Mucosa of descending colon (tissue), 3 donors: ENCODE results near the gene GPC3. TPM values are rescaled to one million over a fixed set of nuclear protein-coding genes. Genes with fewer than 3 reads are reported as not detected.
"Not testable (repeated sequence)": the region's sequence is repeated elsewhere in the genome, so short reads cannot be mapped to it uniquely, and the experiment has no call there.

Source experiments
- ATAC-seq: fragments of 200-7000 bp; cut with Tn5 transposase; one replicate; pipeline ENCODE4 v1.9.1; 2020; ENCODE audit warnings: mild to moderate bottlenecking, moderate library complexity
- DNase-seq, 3 donors: peaks; one replicate each; pipeline ENCODE4 v3.0.0-alpha.2; 2020
- H3K36me3 ChIP-seq: fragments of 200-600 bp; one replicate; pipeline ENCODE4 v1.8.0; 2021; ENCODE audit warnings: low read depth, mild to moderate bottlenecking
- H3K4me1 ChIP-seq: fragments of 200-600 bp; one replicate; pipeline ENCODE4 v1.8.0; 2021; ENCODE audit warnings: low read depth, mild to moderate bottlenecking
- H3K4me3 ChIP-seq: fragments of 200-600 bp; one replicate; pipeline ENCODE4 v1.8.0; 2021; ENCODE audit warnings: mild to moderate bottlenecking
- H3K9me3 ChIP-seq: fragments of 200-600 bp; one replicate; pipeline ENCODE4 v1.8.0; 2021; ENCODE audit warnings: mild to moderate bottlenecking
- intact Hi-C, 2 donors: fragments of 100-400 bp; cut with DNase I in 1 of 2; cut with micrococcal nuclease in 1 of 2; formaldehyde crosslinking; loops; one replicate each; pipeline versions ENCODE4 v1.11.0 to v1.11.1; 2022; cut with DNase I, micrococcal nuclease
- total RNA-seq, 3 donors: library from RNA; stranded (reverse); fragmentation: NEBNext Ultra II Directional in 2 of 3; extraction: Animal tissue kit (Norgen Biotek cat#: 25700) in 2 of 3; gene quantifications; one replicate each; pipeline versions ENCODE4 v1.2.1 to v1.2.4, GENCODE V29; 2021 to 2023
- TF ChIP-seq, protein P1 (sequence below): fragments of 200-600 bp; IDR thresholded peaks from one replicate; pipeline ENCODE4 v1.8.0; 2022; ENCODE audit warnings: antibody characterized with exemption, mild to moderate bottlenecking
- donor health status: DM: no; HTN: no; CAD: no; lungs with moderate emphysema.
- donor health status: DM: no; HTN: no; CAD: no.
- donor health status: DM: no; HTN: yes; CAD: no.

Gene GPC3
- total RNA-seq, 3 donors from 2014 or later, result 0.55 to 2.8 (median 2.1) TPM

DNA sequence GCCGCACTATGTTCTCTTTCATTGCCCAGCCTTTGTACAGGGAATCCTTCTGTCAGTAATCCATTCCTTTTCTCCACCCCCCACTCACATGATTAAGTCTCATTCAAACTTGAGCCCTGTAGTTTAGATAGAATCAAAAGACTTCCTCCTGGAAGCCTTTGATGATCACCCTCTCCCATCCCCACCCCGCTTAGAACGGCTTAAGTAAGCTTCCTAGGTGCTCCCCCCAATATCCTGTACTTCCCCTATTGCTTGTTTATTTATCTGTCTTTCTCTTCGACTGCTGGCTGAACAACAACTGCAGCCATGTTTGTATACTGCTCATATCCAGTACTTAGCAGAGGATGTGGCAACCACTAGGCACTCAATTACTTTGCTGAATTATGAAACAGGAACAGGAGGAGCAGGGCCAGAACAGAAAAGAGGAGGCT is 38.5 kb upstream of the GPC3 start:
- no peaks in the 10 kb centered on the region for H3K9me3 ChIP-seq
- TF ChIP-seq, protein P1, sequence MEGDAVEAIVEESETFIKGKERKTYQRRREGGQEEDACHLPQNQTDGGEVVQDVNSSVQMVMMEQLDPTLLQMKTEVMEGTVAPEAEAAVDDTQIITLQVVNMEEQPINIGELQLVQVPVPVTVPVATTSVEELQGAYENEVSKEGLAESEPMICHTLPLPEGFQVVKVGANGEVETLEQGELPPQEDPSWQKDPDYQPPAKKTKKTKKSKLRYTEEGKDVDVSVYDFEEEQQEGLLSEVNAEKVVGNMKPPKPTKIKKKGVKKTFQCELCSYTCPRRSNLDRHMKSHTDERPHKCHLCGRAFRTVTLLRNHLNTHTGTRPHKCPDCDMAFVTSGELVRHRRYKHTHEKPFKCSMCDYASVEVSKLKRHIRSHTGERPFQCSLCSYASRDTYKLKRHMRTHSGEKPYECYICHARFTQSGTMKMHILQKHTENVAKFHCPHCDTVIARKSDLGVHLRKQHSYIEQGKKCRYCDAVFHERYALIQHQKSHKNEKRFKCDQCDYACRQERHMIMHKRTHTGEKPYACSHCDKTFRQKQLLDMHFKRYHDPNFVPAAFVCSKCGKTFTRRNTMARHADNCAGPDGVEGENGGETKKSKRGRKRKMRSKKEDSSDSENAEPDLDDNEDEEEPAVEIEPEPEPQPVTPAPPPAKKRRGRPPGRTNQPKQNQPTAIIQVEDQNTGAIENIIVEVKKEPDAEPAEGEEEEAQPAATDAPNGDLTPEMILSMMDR, result no peak
- no peaks in the 10 kb centered on the region for H3K4me1 ChIP-seq
- H3K4me3 ChIP-seq, result no peak overlapping the region
- DNase-seq, result no peak
- intact Hi-C loops, result no loop called here
- no peaks in the 10 kb centered on the region for H3K36me3 ChIP-seq
- no peak for ATAC-seq

DNA sequence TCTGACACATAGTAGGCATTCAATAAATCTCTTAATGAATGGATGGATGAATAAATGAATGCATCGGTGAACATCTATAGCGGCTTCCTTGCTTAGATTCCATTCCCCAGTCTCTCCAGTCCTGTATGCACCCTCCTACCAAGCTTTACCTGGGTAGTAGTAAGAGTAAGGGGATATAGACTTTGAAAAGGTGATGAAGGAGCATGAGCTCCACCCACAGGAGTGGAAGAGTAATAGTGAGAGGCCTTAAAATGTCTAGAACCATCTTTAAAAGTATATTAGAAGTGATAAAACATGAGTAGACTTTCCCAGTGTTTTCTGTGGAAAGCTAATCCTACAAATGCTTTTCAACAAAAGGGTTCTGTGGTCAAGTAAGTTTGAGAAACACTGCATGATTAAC is 35.5 kb upstream of the GPC3 start:
- TF ChIP-seq, protein P1, result no peak
- Histone ChIP-seq H3K4me1 (no peaks in the 10 kb centered on the region), H3K36me3 (no peaks in the 10 kb centered on the region), H3K4me3 (no peak overlapping the region), H3K9me3 (no peaks in the 10 kb centered on the region)
- ATAC-seq (no peak), DNase-seq (no peak)
- intact Hi-C loops, result no loop called here

DNA sequence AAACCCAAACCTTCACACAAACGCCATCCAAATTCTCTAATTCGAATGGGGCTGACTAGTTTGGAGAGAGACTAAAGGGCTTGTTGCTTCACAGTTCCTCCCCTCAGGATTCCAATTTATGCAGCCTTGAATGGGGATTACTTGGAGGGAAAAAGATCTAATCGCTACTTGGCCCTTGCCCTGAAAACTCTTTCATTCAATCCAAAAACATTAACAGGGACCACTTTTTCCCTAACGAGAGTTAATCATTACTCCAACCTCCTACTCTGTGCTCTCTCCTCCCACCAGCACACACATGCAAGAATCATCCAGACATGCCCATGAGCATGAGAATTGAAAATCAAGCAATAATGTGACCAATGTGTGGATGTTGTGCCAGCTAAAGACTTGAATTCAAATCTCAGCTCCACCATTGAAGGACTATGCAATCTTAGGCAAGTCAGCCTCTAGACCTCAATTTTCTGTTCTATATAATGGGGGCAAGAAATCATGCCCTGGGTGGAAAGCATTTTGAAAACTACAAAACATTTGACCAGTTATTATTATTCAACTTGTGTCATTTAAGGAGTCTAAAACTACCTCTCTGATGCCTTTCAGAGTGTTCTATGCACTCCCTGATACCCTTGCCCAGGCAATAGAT is 34.3 kb upstream of the GPC3 start:
- Histone ChIP-seq H3K4me1 (no peaks in the 10 kb centered on the region), H3K36me3 (no peaks in the 10 kb centered on the region), H3K9me3 (no peaks in the 10 kb centered on the region), H3K4me3 (no peak overlapping the region)
- ATAC-seq, result no peak
- no peak for DNase-seq
- TF ChIP-seq, protein P1, result no peak
- intact Hi-C loops, result no loop called here

DNA sequence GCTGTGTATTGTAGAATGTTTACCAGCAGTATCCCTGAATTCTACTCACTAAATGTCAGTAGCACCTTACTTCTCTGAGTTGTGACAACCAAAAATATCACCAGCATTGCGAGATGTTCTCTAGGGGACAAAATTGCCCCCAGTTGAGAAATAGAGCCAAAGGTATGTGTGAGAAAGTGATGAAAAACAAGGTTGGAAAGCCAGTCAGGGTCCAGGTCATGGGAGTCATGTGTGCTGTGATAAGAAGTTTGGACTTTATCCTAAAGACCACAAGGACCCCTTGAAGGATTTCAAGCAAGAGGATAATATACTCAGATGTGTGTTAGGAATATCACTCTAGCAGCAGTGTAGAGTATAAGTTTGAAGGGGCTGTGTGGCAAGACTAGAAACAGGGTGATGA is 30.9 kb upstream of the GPC3 start:
- intact Hi-C loops, ATAC-seq, DNase-seq, H3K4me1 ChIP-seq, H3K36me3 ChIP-seq, H3K9me3 ChIP-seq, H3K4me3 ChIP-seq: not testable (repeated sequence)

DNA sequence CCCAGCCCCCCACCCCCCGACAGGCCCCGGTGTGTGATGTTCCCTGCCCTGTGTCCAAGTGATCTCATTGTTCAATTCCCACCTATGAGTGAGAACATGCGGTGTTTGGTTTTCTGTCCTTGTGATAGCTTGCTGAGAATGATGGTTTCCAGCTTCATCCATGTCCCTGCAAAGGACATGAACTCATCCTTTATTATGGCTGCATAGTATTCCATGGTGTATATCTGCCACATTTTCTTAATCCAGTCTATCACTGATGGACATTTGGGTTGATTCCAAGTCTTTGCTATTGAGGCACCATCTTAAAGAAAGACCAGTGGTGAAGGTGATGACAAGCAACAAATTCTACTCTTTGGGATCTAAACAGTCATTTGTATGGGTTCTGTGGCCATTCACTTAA is 30.1 kb upstream of the GPC3 start:
- DNase-seq, H3K4me3 ChIP-seq, intact Hi-C loops, H3K9me3 ChIP-seq, ATAC-seq, H3K4me1 ChIP-seq, H3K36me3 ChIP-seq: not testable (repeated sequence)

DNA sequence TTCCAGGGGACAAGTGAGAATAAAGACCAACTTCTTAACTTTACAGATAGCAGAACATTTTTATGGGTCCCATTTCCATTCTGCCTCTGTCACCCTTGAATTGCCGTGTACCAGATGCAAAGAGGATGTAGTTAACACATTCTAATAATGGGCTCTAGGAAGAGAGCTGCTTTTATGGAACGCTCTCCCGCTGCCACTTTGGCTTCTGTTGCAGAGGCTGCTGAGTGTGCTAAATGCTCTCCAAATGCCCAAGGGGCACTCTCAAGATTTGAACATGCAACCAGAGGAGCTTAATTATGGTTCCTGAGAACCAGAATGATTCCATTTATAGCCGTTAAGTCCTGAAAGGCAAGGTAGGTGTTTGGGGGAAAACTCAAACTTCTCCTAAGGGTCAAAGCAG is 28.1 kb upstream of the GPC3 start:
- ATAC-seq (no peak), DNase-seq (no peak)
- TF ChIP-seq, protein P1, result no peak

DNA sequence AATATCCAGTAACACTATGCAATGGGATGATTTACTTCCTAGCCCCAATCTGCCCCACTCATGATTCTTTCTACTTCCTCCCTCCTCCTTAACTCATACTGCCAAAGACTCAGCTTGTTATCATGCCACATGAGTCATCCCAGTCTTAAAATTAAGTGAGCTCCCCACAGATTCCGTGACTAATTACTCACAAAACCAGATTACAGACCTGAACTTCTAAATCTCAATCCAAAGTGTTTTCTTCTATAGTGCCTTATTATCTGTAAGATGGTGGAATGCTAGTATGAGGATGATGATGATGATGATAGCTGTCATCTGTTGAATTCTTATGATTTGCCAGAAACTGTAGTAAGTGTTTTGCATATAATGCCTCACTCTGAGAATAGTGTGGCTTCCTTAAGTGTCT is 27.7 kb upstream of the GPC3 start:
- intact Hi-C loops, result no loop called here
- no peaks in the 10 kb centered on the region for H3K4me1 ChIP-seq
- no peak for ATAC-seq

More for the DNA sequence above, 28.1 kb upstream of the GPC3 start:
- no peaks in the 10 kb centered on the region for H3K9me3 ChIP-seq
- no peak overlapping the region for H3K4me3 ChIP-seq
- no peaks in the 10 kb centered on the region for H3K4me1 ChIP-seq
- no peaks in the 10 kb centered on the region for H3K36me3 ChIP-seq
- intact Hi-C loops, result no loop called here

More for the DNA sequence above, 27.7 kb upstream of the GPC3 start:
- no peak for DNase-seq
- H3K9me3 ChIP-seq, result no peaks in the 10 kb centered on the region
- H3K4me3 ChIP-seq, result no peak overlapping the region
- H3K36me3 ChIP-seq, result no peaks in the 10 kb centered on the region
- TF ChIP-seq, protein P1, result no peak
